ENCODE measurements around the gene ACSF3.

DNA sequence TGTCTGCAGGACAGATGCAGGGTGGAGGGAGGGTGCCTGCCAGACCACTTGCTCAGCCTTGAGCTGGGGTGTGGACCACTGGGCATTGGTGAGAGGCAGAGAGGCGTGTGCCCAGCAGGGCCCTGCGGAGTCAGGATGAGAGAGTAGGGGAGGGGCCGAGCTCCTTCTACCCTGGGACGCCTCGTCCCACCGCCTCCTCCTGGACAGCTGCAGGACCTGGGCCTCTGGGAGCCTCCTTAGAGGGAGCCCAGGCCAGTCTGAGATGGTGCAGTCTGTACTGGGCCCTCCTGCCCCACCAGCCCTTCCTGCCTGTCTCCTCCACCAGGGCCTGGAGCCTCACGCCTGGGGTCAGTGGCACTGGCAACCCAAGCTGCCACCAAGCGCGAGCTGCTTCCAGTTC is 35.9 kb upstream of the ACSF3 start:
- TF ChIP-seq RAD21 (conservative IDR thresholded peaks at IDR 0.05) = no peak
- TF ChIP-seq SMC3 (conservative IDR thresholded peaks at IDR 0.05; ENCODE audit: poor library complexity) = no peak
- TF ChIP-seq EP300 (conservative IDR thresholded peaks at IDR 0.05; ENCODE audit: poor library complexity, severe bottlenecking) = no peak
- no peak for TF ChIP-seq POLR2AphosphoS5 (IDR thresholded peaks at IDR 0.05)
- TF ChIP-seq, protein P1, sequence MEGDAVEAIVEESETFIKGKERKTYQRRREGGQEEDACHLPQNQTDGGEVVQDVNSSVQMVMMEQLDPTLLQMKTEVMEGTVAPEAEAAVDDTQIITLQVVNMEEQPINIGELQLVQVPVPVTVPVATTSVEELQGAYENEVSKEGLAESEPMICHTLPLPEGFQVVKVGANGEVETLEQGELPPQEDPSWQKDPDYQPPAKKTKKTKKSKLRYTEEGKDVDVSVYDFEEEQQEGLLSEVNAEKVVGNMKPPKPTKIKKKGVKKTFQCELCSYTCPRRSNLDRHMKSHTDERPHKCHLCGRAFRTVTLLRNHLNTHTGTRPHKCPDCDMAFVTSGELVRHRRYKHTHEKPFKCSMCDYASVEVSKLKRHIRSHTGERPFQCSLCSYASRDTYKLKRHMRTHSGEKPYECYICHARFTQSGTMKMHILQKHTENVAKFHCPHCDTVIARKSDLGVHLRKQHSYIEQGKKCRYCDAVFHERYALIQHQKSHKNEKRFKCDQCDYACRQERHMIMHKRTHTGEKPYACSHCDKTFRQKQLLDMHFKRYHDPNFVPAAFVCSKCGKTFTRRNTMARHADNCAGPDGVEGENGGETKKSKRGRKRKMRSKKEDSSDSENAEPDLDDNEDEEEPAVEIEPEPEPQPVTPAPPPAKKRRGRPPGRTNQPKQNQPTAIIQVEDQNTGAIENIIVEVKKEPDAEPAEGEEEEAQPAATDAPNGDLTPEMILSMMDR (IDR thresholded peaks at IDR 0.05; ENCODE audit: poor library complexity, severe bottlenecking) = no peak
- TF ChIP-seq, protein P2, sequence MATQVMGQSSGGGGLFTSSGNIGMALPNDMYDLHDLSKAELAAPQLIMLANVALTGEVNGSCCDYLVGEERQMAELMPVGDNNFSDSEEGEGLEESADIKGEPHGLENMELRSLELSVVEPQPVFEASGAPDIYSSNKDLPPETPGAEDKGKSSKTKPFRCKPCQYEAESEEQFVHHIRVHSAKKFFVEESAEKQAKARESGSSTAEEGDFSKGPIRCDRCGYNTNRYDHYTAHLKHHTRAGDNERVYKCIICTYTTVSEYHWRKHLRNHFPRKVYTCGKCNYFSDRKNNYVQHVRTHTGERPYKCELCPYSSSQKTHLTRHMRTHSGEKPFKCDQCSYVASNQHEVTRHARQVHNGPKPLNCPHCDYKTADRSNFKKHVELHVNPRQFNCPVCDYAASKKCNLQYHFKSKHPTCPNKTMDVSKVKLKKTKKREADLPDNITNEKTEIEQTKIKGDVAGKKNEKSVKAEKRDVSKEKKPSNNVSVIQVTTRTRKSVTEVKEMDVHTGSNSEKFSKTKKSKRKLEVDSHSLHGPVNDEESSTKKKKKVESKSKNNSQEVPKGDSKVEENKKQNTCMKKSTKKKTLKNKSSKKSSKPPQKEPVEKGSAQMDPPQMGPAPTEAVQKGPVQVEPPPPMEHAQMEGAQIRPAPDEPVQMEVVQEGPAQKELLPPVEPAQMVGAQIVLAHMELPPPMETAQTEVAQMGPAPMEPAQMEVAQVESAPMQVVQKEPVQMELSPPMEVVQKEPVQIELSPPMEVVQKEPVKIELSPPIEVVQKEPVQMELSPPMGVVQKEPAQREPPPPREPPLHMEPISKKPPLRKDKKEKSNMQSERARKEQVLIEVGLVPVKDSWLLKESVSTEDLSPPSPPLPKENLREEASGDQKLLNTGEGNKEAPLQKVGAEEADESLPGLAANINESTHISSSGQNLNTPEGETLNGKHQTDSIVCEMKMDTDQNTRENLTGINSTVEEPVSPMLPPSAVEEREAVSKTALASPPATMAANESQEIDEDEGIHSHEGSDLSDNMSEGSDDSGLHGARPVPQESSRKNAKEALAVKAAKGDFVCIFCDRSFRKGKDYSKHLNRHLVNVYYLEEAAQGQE (IDR thresholded peaks at IDR 0.05; ENCODE audit: borderline replicate concordance) = no peak

Measured in neural cell (in vitro differentiated cells).